ENCODE data around the gene CADPS. TPM values are rescaled to one million over a fixed set of nuclear protein-coding genes. Genes with fewer than 3 reads are reported as not detected.
A peak's percentile ranks its signal among the peaks of the same experiment; 100 is the strongest.

Gene CADPS
- total and polyA plus RNA-seq, 5 donors = 29.4 to 64.2 (median 39.3) TPM

DNA sequence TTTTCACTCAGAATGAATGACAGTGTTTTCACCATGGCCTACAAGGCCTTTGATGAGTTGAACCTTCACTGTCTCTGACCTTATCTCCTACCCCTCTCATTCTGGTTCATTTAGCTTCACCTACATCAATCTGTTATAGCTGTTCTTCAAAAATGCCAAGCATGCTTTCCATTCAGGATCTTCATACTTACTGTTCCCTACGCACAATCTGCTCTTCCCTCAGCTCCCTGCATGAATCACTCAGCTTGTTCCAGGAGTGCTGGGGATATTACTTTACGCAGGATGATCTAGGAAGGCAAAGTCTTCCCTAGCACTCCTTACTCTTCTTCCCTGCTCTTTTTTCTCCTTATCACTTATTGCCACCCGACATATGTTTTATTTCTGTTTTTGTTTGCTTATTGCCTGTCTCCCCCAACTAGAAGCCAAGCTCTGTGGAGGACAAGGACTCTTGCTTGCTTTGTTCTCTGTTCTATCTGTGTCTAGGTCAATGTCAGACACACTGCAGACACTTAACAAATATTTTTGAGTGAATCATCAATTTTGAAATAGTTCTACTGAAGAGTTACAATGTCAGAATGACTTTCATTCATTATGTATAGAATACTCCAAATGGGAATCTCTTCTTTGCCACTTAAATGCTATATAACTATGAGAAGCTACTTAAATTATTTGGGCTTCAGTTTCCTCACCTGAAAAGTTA is 263.5 kb downstream of the CADPS start:
- ATAC-seq = no peak
- no peak overlapping the region for H3K4me3 ChIP-seq (ENCODE audit: low read length)
- no peaks in the 10 kb centered on the region for H3K9me3 ChIP-seq (ENCODE audit: control insufficient read depth, low read length)
- H3K27me3 ChIP-seq (ENCODE audit: control insufficient read depth, insufficient read depth) = no peaks in the 10 kb centered on the region
- no peak overlapping the region for H3K27ac ChIP-seq (ENCODE audit: low read length)
- intact Hi-C loops (cut with DNase I) = no loop called here
- DNase-seq = no peak
- 87% methylated on average over 3 of the region's 3 CpGs for WGBS
- H3K4me1 ChIP-seq (ENCODE audit: control insufficient read depth, insufficient read depth, low read length) = no peaks in the 10 kb centered on the region

DNA sequence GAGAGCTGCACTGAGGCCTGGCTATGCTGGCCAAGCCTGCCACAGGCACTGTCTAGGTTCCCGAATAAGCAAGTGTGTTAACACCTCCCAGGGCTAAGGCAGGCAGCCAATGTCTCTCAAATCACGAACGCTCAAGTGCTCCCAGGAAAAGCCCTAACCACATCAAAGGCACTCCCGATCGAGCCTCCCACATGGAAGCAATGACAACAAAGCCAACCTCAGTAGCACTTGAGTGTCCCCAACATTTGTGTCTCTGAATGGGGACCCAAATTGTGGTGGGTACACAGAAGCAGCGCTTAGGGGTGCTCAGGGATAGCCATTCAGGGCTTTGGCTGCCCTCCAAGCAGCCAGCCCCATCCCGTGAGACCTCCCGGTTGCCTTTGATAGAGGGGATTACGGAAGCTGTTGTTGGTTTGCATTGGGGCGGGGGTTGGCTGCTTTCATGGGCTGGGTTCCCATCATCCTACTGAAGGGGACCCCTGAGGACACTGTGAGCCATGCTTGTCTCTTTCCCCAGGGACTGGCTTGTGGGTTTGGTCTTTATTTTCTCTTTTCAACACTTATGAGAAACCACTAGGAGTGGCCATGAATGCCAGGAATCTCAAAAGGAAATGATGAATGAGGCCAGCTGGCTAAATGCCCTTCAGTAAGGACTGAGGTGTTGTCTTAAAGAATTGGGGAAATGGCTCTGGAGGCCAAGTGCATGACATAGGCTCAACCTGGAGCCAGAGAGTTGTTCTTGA is 267.8 kb downstream of the CADPS start:
- 46% methylated on average over 10 of the region's 10 CpGs for WGBS
- Histone ChIP-seq H3K27me3 (ENCODE audit: control insufficient read depth, insufficient read depth) (no peaks in the 10 kb centered on the region), H3K4me3 (ENCODE audit: low read length) (no peak overlapping the region), H3K27ac (ENCODE audit: low read length) (no peak overlapping the region), H3K9me3 (ENCODE audit: control insufficient read depth, low read length) (no peaks in the 10 kb centered on the region), H3K4me1 (ENCODE audit: control insufficient read depth, insufficient read depth, low read length) (no peaks in the 10 kb centered on the region)
- intact Hi-C loops (cut with DNase I) = no loop called here
- ATAC-seq = peak; percentile 81 to 82
- peak; percentile 50 to 77 (median 61) for DNase-seq

DNA sequence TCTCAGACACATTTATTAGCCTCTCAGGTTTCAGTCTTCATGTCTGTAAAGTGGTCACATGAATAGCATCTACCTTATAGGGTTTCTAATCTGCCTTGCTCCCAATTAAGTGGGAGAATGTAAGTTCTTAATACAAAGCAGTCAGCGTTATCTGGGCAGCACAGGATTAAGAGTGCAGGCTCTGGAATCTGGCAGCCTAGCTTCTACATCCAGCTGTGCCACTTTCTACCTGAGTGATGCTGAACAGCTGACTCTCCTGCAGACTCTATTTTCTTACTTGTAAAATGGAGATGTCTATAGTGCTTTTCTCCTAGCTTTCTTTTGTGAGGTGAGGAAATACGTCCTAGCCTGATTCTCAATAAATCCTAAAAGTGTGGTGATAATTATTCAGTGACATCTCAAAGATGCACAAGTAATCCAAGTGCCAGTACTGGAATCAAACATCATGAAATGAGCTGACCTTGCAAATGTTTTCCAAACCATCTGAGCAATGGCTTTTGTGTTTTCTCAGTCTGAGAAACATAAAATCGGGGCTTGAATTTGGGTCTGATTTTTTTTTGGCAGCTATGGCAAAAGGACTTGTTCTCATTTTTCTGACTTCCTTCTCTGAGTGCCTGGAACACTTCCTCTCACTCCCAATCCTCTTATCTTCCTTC is 269.7 kb downstream of the CADPS start:
- Histone ChIP-seq H3K4me3 (ENCODE audit: low read length) (no peak overlapping the region), H3K27ac (ENCODE audit: low read length) (no peak overlapping the region), H3K9me3 (ENCODE audit: control insufficient read depth, low read length) (no peaks in the 10 kb centered on the region), H3K4me1 (ENCODE audit: control insufficient read depth, insufficient read depth, low read length) (no peaks in the 10 kb centered on the region), H3K27me3 (ENCODE audit: control insufficient read depth, insufficient read depth) (no peaks in the 10 kb centered on the region)
- 49% methylated on average over 3 of the region's 3 CpGs for WGBS
- intact Hi-C loops (cut with DNase I) = no loop called here
- ATAC-seq (no peak), DNase-seq (no peak)

DNA sequence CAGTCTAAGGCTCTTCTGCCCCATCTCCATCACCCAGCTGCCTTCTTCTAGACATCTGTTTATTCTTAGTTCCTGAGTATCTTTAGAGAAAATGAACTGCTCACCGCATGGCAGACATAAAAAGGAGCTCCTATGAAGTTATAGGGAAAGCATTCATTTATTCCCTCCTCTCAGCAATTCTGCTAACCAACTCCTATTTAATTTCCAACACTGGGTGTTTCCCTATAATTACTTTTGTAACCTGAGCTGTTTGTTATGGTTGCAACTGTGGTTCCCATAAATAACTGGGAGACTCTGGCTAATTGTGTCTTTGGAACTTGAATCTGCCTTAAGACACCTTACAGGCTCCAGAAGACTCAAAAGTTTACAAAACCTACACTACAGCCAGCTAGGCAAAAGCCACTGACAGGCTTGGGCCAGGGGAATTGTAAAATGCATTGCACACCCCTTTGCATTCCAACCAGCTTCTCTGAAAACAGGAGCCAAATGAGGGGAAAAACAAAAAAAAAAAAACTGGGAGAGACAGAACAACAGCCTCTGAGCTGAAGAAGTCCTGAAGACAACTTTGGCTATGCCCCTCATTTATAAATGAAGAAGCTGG is 270.4 kb downstream of the CADPS start:
- intact Hi-C loops (cut with DNase I) = no loop called here
- Histone ChIP-seq H3K27me3 (ENCODE audit: control insufficient read depth, insufficient read depth) (no peaks in the 10 kb centered on the region), H3K4me1 (ENCODE audit: control insufficient read depth, insufficient read depth, low read length) (no peaks in the 10 kb centered on the region), H3K4me3 (ENCODE audit: low read length) (no peak overlapping the region), H3K9me3 (ENCODE audit: control insufficient read depth, low read length) (no peaks in the 10 kb centered on the region), H3K27ac (ENCODE audit: low read length) (no peak overlapping the region)
- no peak for DNase-seq
- no peak for ATAC-seq
- WGBS = 84% methylated on average over 1 of the region's 1 CpG

DNA sequence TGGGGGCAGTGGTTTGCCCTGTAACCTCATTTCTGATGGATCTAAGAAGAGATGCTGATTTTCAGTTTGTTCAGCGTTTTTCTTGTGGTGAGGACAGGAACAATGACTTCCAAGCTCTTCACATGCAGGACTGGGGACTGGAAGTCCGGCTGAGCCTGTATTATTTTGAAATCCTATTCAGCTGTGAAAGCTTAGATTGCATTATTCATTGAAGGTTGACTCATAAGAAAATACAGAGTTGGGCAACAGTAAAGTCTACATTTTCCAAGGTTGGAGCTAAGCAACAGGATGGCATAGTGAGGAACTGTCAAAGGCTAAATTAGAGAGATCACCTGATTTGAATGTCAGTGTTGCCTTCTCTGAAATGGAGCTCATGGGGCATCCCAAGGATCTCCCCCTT is 270.9 kb downstream of the CADPS start:
- Histone ChIP-seq H3K4me1 (ENCODE audit: control insufficient read depth, insufficient read depth, low read length) (no peaks in the 10 kb centered on the region), H3K9me3 (ENCODE audit: control insufficient read depth, low read length) (no peaks in the 10 kb centered on the region), H3K27me3 (ENCODE audit: control insufficient read depth, insufficient read depth) (no peaks in the 10 kb centered on the region), H3K4me3 (ENCODE audit: low read length) (no peak overlapping the region), H3K27ac (ENCODE audit: low read length) (no peak overlapping the region)
- 75% methylated on average over 2 of the region's 2 CpGs for WGBS
- DNase-seq (no peak), ATAC-seq (no peak)
- intact Hi-C loops (cut with DNase I) = no loop called here

DNA sequence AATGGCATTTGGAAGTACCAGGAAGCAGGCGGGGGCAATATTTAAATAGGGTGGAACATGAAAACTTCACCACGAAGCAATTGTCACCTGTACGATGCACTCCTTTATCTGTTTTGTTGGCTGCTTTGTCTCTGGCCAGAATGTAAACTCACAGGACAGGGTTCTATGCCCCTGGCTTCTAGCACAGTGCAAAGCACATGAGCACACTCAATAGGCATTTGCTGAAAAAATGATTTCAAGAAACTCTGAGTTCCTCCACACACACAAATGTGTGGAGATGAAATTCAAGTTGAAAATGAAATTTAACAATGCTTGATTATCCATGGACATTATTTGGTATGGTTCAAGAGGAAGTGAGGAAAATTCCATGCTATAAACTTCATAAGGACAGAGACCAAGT is 272.2 kb downstream of the CADPS start:
- no peak overlapping the region for H3K27ac ChIP-seq (ENCODE audit: low read length)
- ATAC-seq = no peak
- intact Hi-C loops (cut with DNase I) = no loop called here
- no peak for DNase-seq
- H3K4me3 ChIP-seq (ENCODE audit: low read length) = no peak overlapping the region
- 72% methylated on average over 3 of the region's 3 CpGs for WGBS
- H3K9me3 ChIP-seq (ENCODE audit: control insufficient read depth, low read length) = no peaks in the 10 kb centered on the region
- H3K4me1 ChIP-seq (ENCODE audit: control insufficient read depth, insufficient read depth, low read length) = no peaks in the 10 kb centered on the region
- no peaks in the 10 kb centered on the region for H3K27me3 ChIP-seq (ENCODE audit: control insufficient read depth, insufficient read depth)

DNA sequence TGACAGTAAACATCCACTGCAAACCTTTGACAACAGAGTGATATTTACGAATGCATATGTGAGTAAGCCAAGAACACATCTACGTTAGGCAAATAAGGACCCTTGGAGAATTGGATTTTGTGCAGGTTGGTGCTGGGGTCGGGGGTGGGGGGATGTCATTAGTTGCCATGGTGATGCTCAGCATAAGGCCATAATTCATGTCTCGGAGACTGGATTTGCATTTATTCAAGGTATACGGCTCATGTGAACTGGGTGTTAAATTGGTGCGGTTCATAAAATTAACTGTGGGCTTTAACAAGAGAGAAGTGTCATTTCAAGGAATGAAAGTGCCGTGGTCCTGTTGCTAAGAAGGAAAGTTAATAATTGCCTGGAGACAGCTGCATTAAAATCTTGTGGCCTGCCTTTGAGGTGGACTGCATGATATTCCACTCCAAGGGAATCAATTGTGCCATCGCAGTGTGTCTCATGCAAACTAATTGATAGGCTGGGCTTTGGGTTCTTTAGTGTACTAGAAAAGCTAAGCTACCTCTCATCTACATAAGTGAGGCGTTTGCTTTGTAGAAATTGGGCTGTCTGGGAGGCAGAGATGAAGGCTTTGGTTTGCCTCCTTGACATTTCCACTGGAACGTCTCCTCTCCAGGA is 273.0 kb downstream of the CADPS start:
- 74% methylated on average over 10 of the region's 10 CpGs for WGBS
- no peak for ATAC-seq
- intact Hi-C loops (cut with DNase I) = no loop called here

DNA sequence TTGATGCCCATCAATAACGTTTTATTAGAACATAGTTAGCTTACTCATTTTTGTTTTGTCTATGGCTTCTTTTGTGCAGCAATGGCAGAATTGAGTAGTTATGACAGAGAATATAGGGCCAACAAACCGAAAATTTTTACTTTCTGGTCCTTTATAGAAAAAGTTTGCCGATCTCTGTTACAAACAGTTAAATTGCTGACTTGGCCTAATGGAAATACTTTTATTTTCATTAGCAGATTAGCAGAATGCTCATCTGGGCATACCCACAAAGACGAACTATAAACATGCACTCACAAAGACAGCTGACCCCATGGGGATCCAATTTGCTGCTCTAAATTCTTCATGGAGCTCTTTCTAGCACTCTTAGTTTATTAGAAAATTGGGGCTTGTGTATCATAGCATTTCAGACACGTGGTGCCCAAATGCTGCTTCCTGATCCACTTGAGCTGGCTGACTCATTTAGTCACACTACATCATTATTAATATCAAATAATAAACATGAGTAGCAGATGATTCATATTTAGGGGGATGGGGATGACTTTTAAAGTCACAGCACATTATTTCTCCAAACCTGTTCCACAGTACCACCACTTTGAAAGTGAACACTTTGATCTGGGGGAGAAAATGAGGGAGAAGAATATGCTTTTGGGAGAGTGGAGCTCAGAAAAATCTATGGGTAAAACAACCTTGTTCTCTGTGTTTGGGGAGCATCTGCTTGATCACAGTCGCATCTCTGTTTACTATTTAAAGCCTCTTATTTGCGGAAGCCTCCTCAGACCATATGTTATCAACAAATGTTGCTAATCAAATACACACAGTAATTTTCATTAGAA is 273.8 kb downstream of the CADPS start:
- 63% methylated on average over 7 of the region's 7 CpGs for WGBS
- ATAC-seq = no peak
- Histone ChIP-seq H3K9me3 (ENCODE audit: control insufficient read depth, low read length) (no peaks in the 10 kb centered on the region), H3K4me3 (ENCODE audit: low read length) (no peak overlapping the region), H3K27ac (ENCODE audit: low read length) (no peak overlapping the region), H3K4me1 (ENCODE audit: control insufficient read depth, insufficient read depth, low read length) (no peaks in the 10 kb centered on the region), H3K27me3 (ENCODE audit: control insufficient read depth, insufficient read depth) (no peaks in the 10 kb centered on the region)
- no peak for DNase-seq
- intact Hi-C loops (cut with DNase I) = no loop called here

More for the DNA sequence above, 273.0 kb downstream of the CADPS start:
- H3K27me3 ChIP-seq (ENCODE audit: control insufficient read depth, insufficient read depth) = no peaks in the 10 kb centered on the region
- no peak for DNase-seq
- no peak overlapping the region for H3K27ac ChIP-seq (ENCODE audit: low read length)
- no peaks in the 10 kb centered on the region for H3K9me3 ChIP-seq (ENCODE audit: control insufficient read depth, low read length)
- H3K4me3 ChIP-seq (ENCODE audit: low read length) = no peak overlapping the region
- no peaks in the 10 kb centered on the region for H3K4me1 ChIP-seq (ENCODE audit: control insufficient read depth, insufficient read depth, low read length)

DNA sequence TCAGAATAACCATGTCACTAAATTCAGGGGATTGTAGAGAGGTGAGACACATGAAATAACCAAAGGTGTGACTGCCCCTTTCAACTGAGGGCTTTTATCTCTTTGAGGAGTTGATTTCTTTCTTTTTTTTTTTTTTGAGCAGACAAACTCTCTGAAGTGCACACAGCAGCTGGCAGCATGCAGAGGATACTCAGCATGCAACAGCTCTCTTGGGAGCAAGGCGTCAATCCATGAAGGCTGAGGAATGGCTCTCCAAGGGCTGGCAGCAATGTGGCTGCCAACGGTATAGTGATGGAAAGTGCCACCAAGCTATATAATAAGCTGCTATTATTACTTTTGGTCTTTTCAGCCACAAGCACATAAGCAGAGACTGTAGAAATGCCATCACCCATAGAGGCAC is 275.2 kb downstream of the CADPS start:
- Histone ChIP-seq H3K4me1 (ENCODE audit: control insufficient read depth, insufficient read depth, low read length) (no peaks in the 10 kb centered on the region), H3K4me3 (ENCODE audit: low read length) (no peak overlapping the region), H3K9me3 (ENCODE audit: control insufficient read depth, low read length) (no peaks in the 10 kb centered on the region), H3K27ac (ENCODE audit: low read length) (no peak overlapping the region), H3K27me3 (ENCODE audit: control insufficient read depth, insufficient read depth) (no peaks in the 10 kb centered on the region)
- ATAC-seq (no peak), DNase-seq (no peak)
- intact Hi-C loops (cut with DNase I) = no loop called here
- 56% methylated on average over 2 of the region's 2 CpGs for WGBS

DNA sequence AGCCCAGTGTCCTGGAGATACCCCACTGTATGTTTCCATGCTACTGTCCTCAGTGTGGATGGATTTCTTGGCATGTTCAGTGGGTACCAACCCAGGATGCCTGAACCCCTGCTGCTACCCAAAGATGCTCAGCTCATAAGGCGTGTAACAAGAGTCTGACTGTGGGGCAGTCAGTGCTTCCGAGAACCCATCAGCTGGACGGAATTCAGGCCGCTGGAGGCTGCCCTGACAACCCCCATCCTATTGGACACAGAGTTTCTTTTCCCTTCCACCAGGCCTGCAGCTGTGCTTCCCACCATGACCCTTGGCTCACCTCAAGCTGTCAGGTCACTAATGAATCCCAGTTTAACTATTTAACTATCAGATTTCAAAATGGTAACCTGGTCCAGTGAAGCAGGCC is 277.7 kb downstream of the CADPS start:
- H3K27me3 ChIP-seq (ENCODE audit: control insufficient read depth, insufficient read depth) = no peaks in the 10 kb centered on the region
- no peak overlapping the region for H3K27ac ChIP-seq (ENCODE audit: low read length)
- no peak overlapping the region for H3K4me3 ChIP-seq (ENCODE audit: low read length)
- intact Hi-C loops (cut with DNase I) = no loop called here
- WGBS = 72% methylated on average over 4 of the region's 4 CpGs
- DNase-seq (peak in 1 of 3 donors; percentile 37), ATAC-seq (no peak)
- no peaks in the 10 kb centered on the region for H3K4me1 ChIP-seq (ENCODE audit: control insufficient read depth, insufficient read depth, low read length)
- H3K9me3 ChIP-seq (ENCODE audit: control insufficient read depth, low read length) = no peaks in the 10 kb centered on the region
